HEK293T (cell line): Measurements from ENCODE around the gene BACH1.
"Not testable (repeated sequence)": the region's sequence is repeated elsewhere in the genome, so short reads cannot be mapped to it uniquely, and the experiment has no call there.

Source experiments
- CTCF ChIA-PET: fragments of 350-600 bp; formaldehyde crosslinking; extraction: SDS; loops from one replicate; lab custom pipeline; 2021; ENCODE audit warnings: antibody characterized with exemption, inconsistent platforms; lab: Yijun Ruan, JAX
- POLR2A ChIA-PET: fragments of 350-600 bp; formaldehyde crosslinking; extraction: SDS; loops from one replicate; lab custom pipeline; 2020; ENCODE audit warnings: antibody characterized with exemption, inconsistent platforms; lab: Yijun Ruan, JAX
- DNase-seq: peaks from one replicate; pipeline ENCODE4 v3.0.0; 2012; ENCODE audit warnings: mixed read lengths; ENCODE audit errors: extremely low spot score
- ARNT ChIP-seq: fragments of 450-650 bp; IDR thresholded peaks from 2 replicates; pipeline ENCODE4 v1.6.1; 2017; ENCODE audit warnings: mild to moderate bottlenecking
- BHLHE40 ChIP-seq: fragments of 450-650 bp; IDR thresholded peaks from 2 replicates; pipeline ENCODE4 v1.6.1; 2016; ENCODE audit warnings: mild to moderate bottlenecking, moderate library complexity, borderline replicate concordance
- CTBP1 ChIP-seq: fragments of 450-650 bp; IDR thresholded peaks from 2 replicates; pipeline ENCODE4 v1.6.1; 2016; ENCODE audit warnings: borderline replicate concordance
- ELF4 ChIP-seq: fragments of 450-650 bp; IDR thresholded peaks from 2 replicates; pipeline ENCODE4 v1.6.1; 2017; ENCODE audit warnings: antibody characterized with exemption
- FOXA1 ChIP-seq: fragments of 450-650 bp; IDR thresholded peaks from 2 replicates; pipeline ENCODE4 v1.6.1; 2016; ENCODE audit warnings: mild to moderate bottlenecking
- FOXK2 ChIP-seq: fragments of 450-650 bp; IDR thresholded peaks from 2 replicates; pipeline ENCODE4 v1.6.1; 2016; ENCODE audit warnings: mild to moderate bottlenecking
- FOXM1 ChIP-seq: fragments of 450-650 bp; IDR thresholded peaks from 2 replicates; pipeline ENCODE4 v1.6.1; 2017; ENCODE audit warnings: mild to moderate bottlenecking, borderline replicate concordance
- HDGF ChIP-seq: fragments of 450-650 bp; IDR thresholded peaks from 2 replicates; pipeline ENCODE4 v1.6.1; 2017; ENCODE audit warnings: antibody characterized with exemption, borderline replicate concordance
- L3MBTL2 ChIP-seq: fragments of 450-650 bp; conservative IDR thresholded peaks from 2 replicates; pipeline ENCODE4 v1.6.1; 2016; ENCODE audit warnings: mild to moderate bottlenecking
- LEF1 ChIP-seq: fragments of 450-650 bp; IDR thresholded peaks from 2 replicates; pipeline ENCODE4 v1.6.1; 2017; ENCODE audit warnings: mild to moderate bottlenecking, borderline replicate concordance
- NFRKB ChIP-seq: fragments of 450-650 bp; IDR thresholded peaks from 2 replicates; pipeline ENCODE4 v1.6.1; 2016; ENCODE audit warnings: mild to moderate bottlenecking, moderate library complexity
- PKNOX1 ChIP-seq: fragments of 450-650 bp; IDR thresholded peaks from 2 replicates; pipeline ENCODE4 v1.6.1; 2016
- SP1 ChIP-seq: fragments of 450-650 bp; IDR thresholded peaks from 2 replicates; pipeline ENCODE4 v1.6.1; 2017
- SUZ12 ChIP-seq: fragments of 450-650 bp; IDR thresholded peaks from 2 replicates; pipeline ENCODE4 v1.6.1; 2016; ENCODE audit warnings: mild to moderate bottlenecking
- TARDBP ChIP-seq: fragments of 450-650 bp; IDR thresholded peaks from 2 replicates; pipeline ENCODE4 v1.6.1; 2016
- ZNF384 ChIP-seq: fragments of 450-650 bp; IDR thresholded peaks from 2 replicates; pipeline ENCODE4 v1.6.1; 2016

The BACH1 gene

DNA sequence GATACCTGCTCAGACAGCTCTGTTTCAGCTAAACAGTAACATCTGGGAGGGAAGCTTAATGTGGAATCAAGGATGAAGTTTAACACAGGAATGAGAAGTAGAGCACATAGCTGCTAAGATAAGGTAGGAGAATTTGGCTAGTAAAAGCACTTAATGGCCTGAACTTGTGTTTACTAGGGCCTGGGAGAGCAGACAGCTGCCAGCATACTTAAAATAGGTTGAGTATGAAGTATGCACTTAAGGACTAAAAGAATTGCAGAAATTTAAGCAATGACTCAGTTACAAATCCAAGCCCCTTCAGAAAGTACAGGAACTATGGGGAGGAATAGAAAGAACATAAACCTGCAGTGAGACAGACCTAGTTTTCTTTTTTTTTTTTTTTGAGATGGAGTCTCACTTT, 53.0 kb downstream of the BACH1 start:
- ChIA-PET CTCF (interaction anchor here (1.4 kb wide), 1 partner anchor 188 kb away, joined by 4 read pairs; no protein-coding TSS in a partner anchor), POLR2A (no interaction called here)
- no peak for DNase-seq
- TF ChIP-seq ELF4 = no peak
- no peak for TF ChIP-seq FOXM1
- no peak for TF ChIP-seq BHLHE40
- TF ChIP-seq SP1 = no peak
- TF ChIP-seq CTBP1 = no peak
- no peak for TF ChIP-seq FOXA1
- TF ChIP-seq SUZ12 = no peak
- TF ChIP-seq HDGF = no peak
- TF ChIP-seq ZNF384 = no peak
- TF ChIP-seq PKNOX1 = no peak
- no peak for TF ChIP-seq FOXK2
- no peak for TF ChIP-seq L3MBTL2
- no peak for TF ChIP-seq ARNT
- TF ChIP-seq NFRKB = no peak
- no peak for TF ChIP-seq TARDBP

- POLR2A ChIA-PET = interaction anchor here (1.1 kb wide), 1 partner anchor 48 kb away, joined by 3 read pairs; no protein-coding TSS in a partner anchor
- DNase-seq, CTCF ChIA-PET: not testable (repeated sequence)
These were observed 56.5 kb downstream of the BACH1 start for GRCh38 chr21:29355043-29355710.

DNA sequence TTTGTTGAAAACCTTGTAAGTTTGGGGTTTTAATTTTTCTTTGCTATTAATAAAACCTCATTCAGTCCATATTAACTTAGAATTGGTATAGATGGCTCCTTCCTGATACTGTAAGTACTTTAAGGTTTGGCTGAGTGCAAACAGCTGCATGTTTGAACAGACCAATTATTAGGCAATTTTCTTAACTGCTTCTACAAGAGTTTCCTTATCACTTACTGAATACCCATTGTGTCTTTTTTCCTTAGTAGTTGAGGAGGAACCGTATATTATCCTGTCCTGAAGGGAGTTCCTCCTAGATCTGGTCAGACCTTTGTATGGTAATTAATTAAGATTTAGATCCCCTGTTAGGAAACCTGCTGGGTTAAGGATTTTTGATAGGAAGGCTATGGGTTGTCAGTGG, 57.6 kb downstream of the BACH1 start:
- DNase-seq, CTCF ChIA-PET, POLR2A ChIA-PET: not testable (repeated sequence)

DNA sequence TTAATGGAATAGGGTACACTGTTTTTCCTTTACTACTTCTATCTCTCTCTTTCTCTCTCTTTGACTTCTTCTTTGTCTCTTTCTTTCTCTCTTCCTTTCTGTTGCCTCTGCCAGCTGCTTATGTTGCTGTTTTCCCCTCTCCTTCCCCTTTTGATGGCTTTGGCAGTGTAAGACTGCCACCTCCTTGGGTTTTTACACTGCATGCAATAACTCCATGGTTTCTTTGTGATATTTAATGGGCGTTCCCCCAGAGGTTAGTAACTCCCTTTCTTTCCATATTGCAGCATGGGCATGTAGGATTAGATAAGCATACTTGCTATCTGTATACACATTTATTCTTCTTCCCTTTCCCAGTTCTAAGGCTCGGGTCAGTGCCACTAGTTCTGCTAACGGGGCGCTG, 58.1 kb downstream of the BACH1 start:
- CTCF ChIA-PET, DNase-seq, POLR2A ChIA-PET: not testable (repeated sequence)

GRCh38 chr21:29359718-29360117, 61.0 kb downstream of the BACH1 start:
- TF ChIP-seq FOXA1 (no peak), LEF1 (no peak), L3MBTL2 (no peak)
- no peak for DNase-seq
- ChIA-PET POLR2A (no interaction called here), CTCF (no interaction called here)

DNA sequence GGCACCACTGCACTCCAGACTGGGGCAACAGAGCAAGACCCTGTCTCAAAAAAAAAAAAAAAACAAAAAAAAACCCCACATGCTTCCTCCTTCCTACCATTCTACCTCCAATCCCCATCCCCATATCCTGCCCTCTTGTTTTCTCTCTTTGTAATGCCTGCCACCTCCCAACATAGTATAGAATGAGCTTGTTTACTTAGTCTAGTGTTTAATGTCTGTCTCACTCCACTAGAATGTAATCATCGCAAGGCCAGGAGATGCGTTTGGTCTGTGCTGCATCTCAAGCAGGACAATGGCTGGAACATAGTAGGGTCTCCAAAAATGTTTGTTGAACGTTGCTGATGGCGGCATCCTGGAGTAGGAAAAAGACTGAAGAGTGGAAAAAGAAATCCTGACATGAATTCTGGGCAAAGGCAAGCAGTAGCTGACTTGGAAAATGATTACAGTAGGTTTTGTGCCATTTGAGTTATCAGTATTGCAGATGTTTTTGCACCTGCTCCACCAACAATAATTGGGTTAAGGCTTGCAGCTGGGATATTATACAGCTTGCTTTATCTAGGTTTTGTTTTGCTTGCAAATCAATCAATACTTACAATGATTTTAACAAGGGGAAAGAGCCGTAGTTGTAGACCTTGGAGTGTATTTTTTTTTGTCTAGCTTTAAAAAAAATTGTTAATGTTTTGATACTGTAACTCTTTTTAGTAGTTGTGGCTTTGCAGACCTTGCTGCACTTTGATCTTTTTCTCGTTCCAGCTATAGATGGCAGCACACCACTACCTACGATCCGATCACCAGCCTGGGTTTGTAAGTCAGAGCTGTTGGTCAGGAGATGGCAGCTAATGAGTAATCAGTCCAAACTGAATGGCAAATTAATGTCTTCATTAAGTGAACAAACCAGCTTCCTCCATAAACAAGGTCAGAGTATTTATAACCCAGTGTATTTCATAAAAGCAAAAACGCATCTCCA, 62.4 kb downstream of the BACH1 start:
- POLR2A ChIA-PET = no interaction called here
- DNase-seq = no peak
- TF ChIP-seq SP1 (no peak), ARNT (no peak), FOXM1 (no peak), ELF4 (no peak), L3MBTL2 (no peak), CTBP1 (no peak), PKNOX1 (no peak), NFRKB (no peak), LEF1 (no peak)
- CTCF ChIA-PET = interaction anchor here (0.5 to 1.7 kb wide), 8 partner anchors 10 to 684 kb away, joined by 3 to 8 read pairs (median 4); no protein-coding TSS in a partner anchor

DNA sequence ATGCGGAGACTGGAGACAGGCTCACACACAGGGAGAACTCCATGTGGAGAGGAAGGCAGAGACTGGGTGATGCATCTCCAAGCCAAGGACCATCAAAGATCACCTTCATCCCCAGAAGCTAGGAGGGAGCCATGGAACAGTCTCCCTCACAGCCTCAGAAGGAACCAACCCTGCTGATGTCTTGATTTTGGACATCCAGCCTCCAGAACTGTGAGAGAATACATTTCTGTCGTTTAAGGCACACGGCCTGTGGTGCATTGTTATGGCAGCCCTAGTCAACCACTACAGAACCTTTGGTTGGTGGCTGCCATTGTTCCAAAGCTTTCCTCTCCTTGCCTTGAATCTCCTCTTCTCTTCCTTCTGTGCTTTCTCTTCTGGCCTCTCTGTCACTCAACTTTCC, 64.0 kb downstream of the BACH1 start:
- DNase-seq = no peak
- CTCF ChIA-PET = no interaction called here
- no peak for TF ChIP-seq LEF1
- no peak for TF ChIP-seq HDGF
- no peak for TF ChIP-seq BHLHE40
- TF ChIP-seq FOXM1 = no peak
- no peak for TF ChIP-seq SP1
- TF ChIP-seq FOXA1 = no peak
- no peak for TF ChIP-seq ARNT
- no peak for TF ChIP-seq NFRKB
- no peak for TF ChIP-seq ELF4
- TF ChIP-seq SUZ12 = no peak
- TF ChIP-seq CTBP1 = no peak
- no peak for TF ChIP-seq PKNOX1
- no peak for TF ChIP-seq L3MBTL2
- no peak for TF ChIP-seq ZNF384
- no peak for TF ChIP-seq FOXK2
- TF ChIP-seq TARDBP = no peak
- POLR2A ChIA-PET = no interaction called here
